K562 (cell line): ENCODE data around the gene SPZ1.

Source experiments
- CTCF ChIP-seq, 3 experiments: IDR thresholded peaks in 2 of 3; conservative IDR thresholded peaks in 1 of 3; 2 replicates each; pipeline ENCODE4 v1.5.1; 2011 to 2012; ENCODE audit warnings: low read length in 3 of 3, mild to moderate bottlenecking in 3 of 3, control low read depth in 2 of 3, improper control_type of control experiment in 1 of 3, inconsistent platforms in 1 of 3, low read depth in 1 of 3, mixed read lengths in 1 of 3, moderate library complexity in 1 of 3; ENCODE audit not compliant: insufficient read depth in 2 of 3
- DDX20 ChIP-seq: fragments of 450-650 bp; IDR thresholded peaks from 2 replicates; pipeline ENCODE4 v1.6.1; 2016; ENCODE audit warnings: missing genetic modification characterization, low read depth, mild to moderate bottlenecking, missing compliant biosample characterization, moderate library complexity
- DMBX1 ChIP-seq: fragments of 250-450 bp; sonication (Bioruptor Pico); IDR thresholded peaks from 2 replicates; pipeline ENCODE4 v1.8.0; 2022; ENCODE audit warnings: inconsistent platforms, mild to moderate bottlenecking, moderate library complexity, borderline replicate concordance
- E2F8 ChIP-seq: fragments of 450-650 bp; IDR thresholded peaks from 2 replicates; pipeline ENCODE4 v1.7.1; 2018; ENCODE audit warnings: mild to moderate bottlenecking, low read depth; ENCODE audit not compliant: partially characterized antibody
- EZH2 ChIP-seq: IDR thresholded peaks from 2 replicates; pipeline ENCODE4 v1.6.1; 2012; ENCODE audit warnings: low read depth, mild to moderate bottlenecking, inconsistent platforms, low read length, borderline replicate concordance
- KDM4B ChIP-seq, 2 experiments: fragments of 450-650 bp in 1 of 2; sonication (generic) in 1 of 2; IDR thresholded peaks; 2 replicates each; pipeline ENCODE4 v1.6.1; 2016 to 2017; ENCODE audit warnings: borderline replicate concordance in 2 of 2, antibody characterized with exemption in 1 of 2, low read depth in 1 of 2, mild to moderate bottlenecking in 1 of 2
- MAFF ChIP-seq: IDR thresholded peaks from 2 replicates; pipeline ENCODE4 v1.6.1; 2012; ENCODE audit warnings: low read length, improper control_type of control experiment
- REST ChIP-seq, 2 experiments: fragments of 450-650 bp; formaldehyde crosslinking in 1 of 2; IDR thresholded peaks; 2 replicates each; pipeline versions ENCODE4 v1.4.0 to v1.6.1; 2014 to 2020; ENCODE audit warnings: mild to moderate bottlenecking in 2 of 2, borderline replicate concordance in 1 of 2, low read depth in 1 of 2
- RFX5 ChIP-seq: IDR thresholded peaks from 2 replicates; pipeline ENCODE4 v1.6.1; 2011; ENCODE audit warnings: low read depth, mild to moderate bottlenecking, improper control_type of control experiment, low read length

- TF ChIP-seq CTCF (IDR thresholded peaks at IDR 0.05 in 2 of 3, conservative IDR thresholded peaks at IDR 0.05 in 1 of 3; ENCODE audit: insufficient read depth in 2 of 3, low read depth in 1 of 3, low read length in 3 of 3) (no peak), E2F8 (no peak), DDX20 (tag) (no peak), REST (IDR thresholded peaks at IDR 0.05; ENCODE audit: borderline replicate concordance) (no peak), REST (CRISPR knock-in tag; IDR thresholded peaks at IDR 0.05; ENCODE audit: low read depth) (no peak), EZH2 (no peak), RFX5 (no peak), MAFF (no peak), KDM4B (IDR thresholded peaks at IDR 0.05; ENCODE audit: borderline replicate concordance in 2 of 2, low read depth in 1 of 2) (no peak), DMBX1 (no peak)
Measured at GRCh38 chr5:80364892-80365291, 45.1 kb downstream of the SPZ1 start.
